GM12892 (cell line): ENCODE results near the gene SPDYE17.
"Not testable (repeated sequence)": the region's sequence is repeated elsewhere in the genome, so short reads cannot be mapped to it uniquely, and the experiment has no call there.

Source experiments
- POLR2A ChIP-seq: IDR thresholded peaks from 2 replicates; pipeline ENCODE4 v1.6.1; 2011; ENCODE audit warnings: low read depth, low read length, control low read depth
- TAF1 ChIP-seq: IDR thresholded peaks from 2 replicates; pipeline ENCODE4 v1.6.1; 2011; ENCODE audit warnings: low read depth, mild to moderate bottlenecking, control low read depth, low read length, borderline replicate concordance

DNA sequence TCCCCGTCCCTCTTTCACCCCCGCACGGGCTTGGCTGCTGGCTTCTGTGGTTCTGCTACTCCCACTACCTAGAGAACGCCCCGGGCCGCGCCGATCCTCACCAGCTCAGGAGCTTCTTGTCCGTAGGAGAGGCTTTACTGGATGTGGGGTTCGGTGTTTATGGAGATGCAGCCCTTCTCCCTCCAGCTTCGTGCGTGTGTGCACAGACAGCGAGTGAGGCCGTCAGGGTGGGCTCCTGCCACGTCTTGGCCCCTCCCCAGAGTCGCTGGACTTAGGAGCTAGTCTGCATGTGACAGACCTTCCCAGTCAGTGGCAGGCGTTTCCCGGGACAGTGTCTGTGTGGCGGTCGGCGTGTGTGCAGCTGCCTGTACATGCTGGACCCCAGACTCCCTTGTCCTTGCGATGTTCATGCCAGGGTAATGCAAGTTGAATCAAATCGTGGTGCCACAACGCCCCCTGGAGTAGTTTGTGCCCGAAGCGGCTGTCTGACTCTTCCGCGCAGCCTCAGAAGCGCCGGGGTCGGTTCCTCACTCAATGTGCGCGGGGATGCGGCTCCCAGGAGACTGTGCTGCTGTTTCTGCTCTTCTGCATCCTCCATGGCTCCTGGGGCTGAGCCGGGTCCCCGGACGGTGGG, 32.6 kb downstream of the SPDYE17 start:
- TF ChIP-seq POLR2A, TAF1: not testable (repeated sequence)
